GM12878 (cell line): ENCODE results near the gene BEST2. TPM values are rescaled to one million over a fixed set of nuclear protein-coding genes. Genes with fewer than 3 reads are reported as not detected.

Experiments used
- ATAC-seq: fragments of 200-7000 bp; cut with Tn5 transposase; 3 replicates; pipeline ENCODE4 v1.9.1; 2020; ENCODE audit warnings: mild to moderate bottlenecking, moderate library complexity
- BruUV-seq: library from RNA; stranded (reverse); fragments of 400-500 nt; replicated peaks from 2 replicates; lab custom pipeline; 2021; lab: Mats Ljungman, UMichigan
- CTCF ChIA-PET: fragments of 300-600 bp; sonication (Branson Sonifier 250); formaldehyde crosslinking; extraction: SDS; loops from one replicate; lab custom pipeline; 2021; ENCODE audit warnings: inconsistent platforms; lab: Yijun Ruan, JAX
- POLR2A ChIA-PET: fragments of 350-600 bp; formaldehyde crosslinking; extraction: SDS; loops from one replicate; lab custom pipeline; 2021; ENCODE audit warnings: inconsistent platforms; lab: Charles Lee
- RAD21 ChIA-PET: fragments of 300-600 bp; sonication (Branson Sonifier 250); formaldehyde crosslinking; loops from one replicate; lab custom pipeline; 2023; ENCODE audit warnings: antibody characterized with exemption; ENCODE audit not compliant: unreplicated experiment; lab: Charles Lee
- SMC1A ChIA-PET: fragments of 300-600 bp; sonication (Branson Sonifier 250); formaldehyde crosslinking; loops from one replicate; lab custom pipeline; 2023; ENCODE audit not compliant: unreplicated experiment, uncharacterized antibody; lab: Charles Lee
- DNase-seq: peaks from one replicate; pipeline ENCODE4 v3.0.0-alpha.2; 2011; ENCODE audit warnings: low read depth, low spot score
- FAIRE-seq: peaks from 3 replicates; lab custom pipeline; 2011; peaks lifted over from hg19 to GRCh38; lab: Jason Lieb, UNC
- H2AFZ ChIP-seq: 2 replicates; pipeline ENCODE4 v1.6.0; 2011; ENCODE audit warnings: low read depth, low read length, control low read depth; ENCODE audit not compliant: control insufficient read depth
- H3K27ac ChIP-seq: 2 replicates; pipeline ENCODE4 v1.5.1; 2011; ENCODE audit warnings: control low read depth; ENCODE audit not compliant: control insufficient read depth, insufficient read depth
- H3K27me3 ChIP-seq, 2 experiments: replicated peaks in 1 of 2; 2 replicates each; pipeline versions ENCODE4 v1.6.0 to v1.6.1; 2011; ENCODE audit warnings: low read length in 1 of 2; ENCODE audit not compliant: control insufficient read depth in 2 of 2, insufficient read depth in 2 of 2
- H3K36me3 ChIP-seq, 2 experiments: 2 replicates each; pipeline ENCODE4 v1.5.1; 2011; ENCODE audit warnings: low read length in 1 of 2; ENCODE audit not compliant: control insufficient read depth in 2 of 2, insufficient read depth in 2 of 2
- H3K4me1 ChIP-seq: 2 replicates; pipeline ENCODE4 v1.6.1; 2011; ENCODE audit warnings: mild to moderate bottlenecking, low read length, moderate library complexity, mixed read lengths; ENCODE audit not compliant: control insufficient read depth, insufficient read depth
- H3K4me2 ChIP-seq: 2 replicates; pipeline ENCODE4 v1.6.0; 2011; ENCODE audit warnings: control low read depth; ENCODE audit not compliant: control insufficient read depth, insufficient read depth
- H3K4me3 ChIP-seq: fragments of 200-600 bp; sonication (generic); 2 replicates; pipeline ENCODE4 v1.5.1; 2016
- H3K79me2 ChIP-seq: 2 replicates; pipeline ENCODE4 v1.6.0; 2011; ENCODE audit warnings: low read length; ENCODE audit not compliant: control insufficient read depth, insufficient read depth
- H3K9ac ChIP-seq: 2 replicates; pipeline ENCODE4 v1.8.0; 2011; ENCODE audit warnings: low read length, control low read depth, mixed read lengths; ENCODE audit not compliant: control insufficient read depth, insufficient read depth
- H3K9me3 ChIP-seq: replicated peaks from 3 replicates; pipeline ENCODE4 v1.5.1; 2011; ENCODE audit warnings: mild to moderate bottlenecking, low read length; ENCODE audit not compliant: control insufficient read depth, insufficient read depth
- H4K20me1 ChIP-seq: 2 replicates; pipeline ENCODE4 v1.6.0; 2011; ENCODE audit not compliant: control insufficient read depth, insufficient read depth
- BACH1 ChIP-seq: fragments of 450-650 bp; IDR thresholded peaks from 2 replicates; pipeline ENCODE4 v1.6.1; 2017; ENCODE audit warnings: mild to moderate bottlenecking, borderline replicate concordance
- CBX5 ChIP-seq: sonication (generic); IDR thresholded peaks from 2 replicates; pipeline ENCODE4 v1.6.1; 2016; ENCODE audit warnings: low read depth, moderate library complexity, mild to moderate bottlenecking, inconsistent platforms
- CHD2 ChIP-seq: IDR thresholded peaks from 2 replicates; pipeline ENCODE4 v1.6.1; 2011; ENCODE audit warnings: low read depth, low read length, improper control_type of control experiment, borderline replicate concordance
- HDGF ChIP-seq: fragments of 450-650 bp; IDR thresholded peaks from 2 replicates; pipeline ENCODE4 v1.6.1; 2016; ENCODE audit warnings: antibody characterized with exemption
- JUNB ChIP-seq: IDR thresholded peaks from 2 replicates; pipeline ENCODE4 v1.6.1; 2016; ENCODE audit warnings: antibody characterized with exemption, mild to moderate bottlenecking
- NKRF ChIP-seq: fragments of 450-650 bp; conservative IDR thresholded peaks from 2 replicates; pipeline ENCODE4 v1.6.1; 2017; ENCODE audit warnings: mild to moderate bottlenecking, moderate library complexity
- NR2F1 ChIP-seq: fragments of 450-650 bp; conservative IDR thresholded peaks from 2 replicates; pipeline ENCODE4 v1.6.1; 2017; ENCODE audit warnings: mild to moderate bottlenecking
- PBX3 ChIP-seq: IDR thresholded peaks from 2 replicates; pipeline ENCODE4 v1.6.1; 2011; ENCODE audit warnings: mild to moderate bottlenecking, low read depth, low read length, moderate library complexity; ENCODE audit not compliant: insufficient replicate concordance
- SP1 ChIP-seq: IDR thresholded peaks from one replicate; pipeline ENCODE4 v1.6.1; 2011; ENCODE audit warnings: low read depth, low read length
- ZBTB40 ChIP-seq: fragments of 450-650 bp; IDR thresholded peaks from 2 replicates; pipeline ENCODE4 v1.6.1; 2016; ENCODE audit warnings: mild to moderate bottlenecking, moderate library complexity, borderline replicate concordance
- ZNF207 ChIP-seq: fragments of 450-650 bp; IDR thresholded peaks from 2 replicates; pipeline ENCODE4 v1.6.1; 2014; ENCODE audit warnings: antibody characterized with exemption, mild to moderate bottlenecking, borderline replicate concordance
- ZNF274 ChIP-seq: IDR thresholded peaks from one replicate; pipeline ENCODE4 v1.8.0; 2011; ENCODE audit not compliant: insufficient read length, insufficient read depth
- WGBS: methylation state at CpG from one replicate; pipeline ENCODE4 v1.1.6; 2016; ENCODE audit warnings: low lambda C conversion rate; ENCODE audit not compliant: insufficient replicate concordance, insufficient coverage; ENCODE audit errors: missing lambda C conversion rate; 5-methylcytosine and 5-hydroxymethylcytosine counted together
- in situ Hi-C: fragments of 300-500 bp; cut with MboI; formaldehyde crosslinking; loops from 9 replicates; pipeline ENCODE4 v1.14.3; 2018; ENCODE audit warnings: mixed read lengths
- intact Hi-C: fragments of 100-400 bp; cut with micrococcal nuclease; formaldehyde crosslinking; loops from one replicate; pipeline ENCODE4 v1.14.2; 2022; ENCODE audit not compliant: unreplicated experiment
- polyA plus RNA-seq, 11 experiments: library from polyadenylated mRNA; depleted of rRNA in 4 of 11; unstranded in 6 of 11; stranded (reverse) in 5 of 11; fragments of >200 nt; fragmentation: Nextera tagmentation in 4 of 11; fragmentation: Illumina TruSeq in 1 of 11; extraction: Ambion mirVana in 4 of 11; extraction: Trizol in 1 of 11; gene quantifications; 1 replicate in 1 of 11; 2 replicates in 10 of 11; pipeline versions ENCODE4 v1.2.1 to v1.2.3, GENCODE V29; 2011 to 2016; ENCODE audit warnings: inconsistent platforms in 2 of 11, missing spikeins in 2 of 11, low read depth in 1 of 11
- total RNA-seq, 4 experiments: library from RNA; depleted of rRNA in 3 of 4; stranded (reverse); fragments of >200 nt in 3 of 4; fragmentation: Illumina TruSeq in 1 of 4; extraction: Trizol in 1 of 4; gene quantifications; 2 replicates each; pipeline versions ENCODE4 v1.2.1 to v1.2.3, GENCODE V29; 2013 to 2021

The BEST2 gene
- total and polyA plus RNA-seq, 10 of the 15 experiments (the other 5 are each of a cell fraction or from before 2014, with no cell fraction given) = not detected

- TF ChIP-seq ZBTB40 = no peak
- peak; percentile 19; the same call in 1 of the 2 replicates for TF ChIP-seq HDGF
These were observed 39.9 kb downstream of the BEST2 start, which contains the start of gene JUNB (continued) for GRCh38 chr19:12791345-12792050.

- peaks cover 42% of the 10 kb centered on the region for H3K79me2 ChIP-seq
- in situ Hi-C loops = no loop called here
- peaks cover 37% of the 10 kb centered on the region for H3K4me1 ChIP-seq
- BruUV-seq = no TSS peak
- WGBS = 1% methylated on average over 79 of the region's 84 CpGs
- ChIA-PET SMC1A (interaction anchor here (1.3 to 11.5 kb wide), 3 partner anchors 13 to 58 kb away, joined by 3 to 240 read pairs (median 3); partner anchors contain the start of gene TRIR), POLR2A (interaction anchor here (0.6 to 8.2 kb wide), 15 partner anchors 8 to 360 kb away, joined by 3 to 303 read pairs (median 4); partner anchors contain the start of genes GCDH, GET3, HOOK2 and MAN2B1), RAD21 (interaction anchor here (0.9 to 11.4 kb wide), 7 partner anchors 9 to 58 kb away, joined by 3 to 303 read pairs (median 4); partner anchors contain the start of genes HOOK2 and TRIR), CTCF (interaction anchor here (0.8 to 12.9 kb wide), 6 partner anchors 11 to 108 kb away, joined by 3 to 537 read pairs (median 4); partner anchors contain the start of genes GET3 and HOOK2)
- H3K36me3 ChIP-seq = no peaks in the 10 kb centered on the region
- intact Hi-C loops = no loop called here
- H2AFZ ChIP-seq = no peak overlapping the region
- H3K9me3 ChIP-seq = no peaks in the 10 kb centered on the region; the same call in 2 of the 3 replicates
- H4K20me1 ChIP-seq = no peaks in the 10 kb centered on the region
- DNase-seq = no peak
- no peaks in the 10 kb centered on the region for H3K27me3 ChIP-seq
- H3K4me3 ChIP-seq = peak overlapping the region; percentile 87
- peak; percentile 4 for ATAC-seq
- peak overlapping the region; percentile 95 for H3K9ac ChIP-seq
- no peak for FAIRE-seq
- peak overlapping the region; percentile 95 for H3K27ac ChIP-seq
- H3K4me2 ChIP-seq = peak overlapping the region; percentile 97
- TF ChIP-seq ZNF274 (no peak), HDGF (peak; percentile 83; the same call in 1 of the 2 replicates), JUNB (no peak), ZNF207 (peak; percentile 49; the same call in 1 of the 2 replicates), CBX5 (no peak), NR2F1 (peak; percentile 96), SP1 (no peak), NKRF (peak; percentile 56; the same call in 1 of the 2 replicates), BACH1 (peak; percentile 54; the same call in 1 of the 2 replicates), CHD2 (0 out of 2 replicates have a peak, but pooled peaks have one; percentile 10), PBX3 (peak; percentile 54)
These were observed 40.7 kb downstream of the BEST2 start for GRCh38 chr19:12792051-12792852.
